ENCODE measurements around the gene ADI1.

DNA sequence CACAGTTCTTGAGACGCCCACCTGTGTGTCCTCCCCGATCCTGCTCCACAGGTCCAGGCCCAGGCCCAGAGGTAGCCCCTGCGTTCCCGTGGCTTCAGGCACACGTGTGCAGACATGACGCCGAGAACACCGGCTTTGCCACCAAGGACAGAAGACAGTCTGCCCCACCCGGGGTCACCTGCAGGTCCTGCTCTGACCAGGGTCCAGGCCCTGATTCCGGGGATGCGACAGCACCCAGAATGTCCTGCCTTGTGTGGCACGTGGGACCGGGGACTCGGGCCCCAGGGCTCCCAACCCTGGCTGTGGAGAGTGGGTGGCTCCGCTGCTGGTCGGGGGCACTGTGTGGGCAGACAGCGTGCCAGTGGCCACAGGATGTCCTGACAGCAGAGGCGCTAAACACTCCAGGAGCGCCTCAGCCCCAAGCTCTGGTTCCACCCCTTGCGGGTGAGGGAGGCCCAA, 36.9 kb downstream of the ADI1 start:
- TF ChIP-seq, protein P1, sequence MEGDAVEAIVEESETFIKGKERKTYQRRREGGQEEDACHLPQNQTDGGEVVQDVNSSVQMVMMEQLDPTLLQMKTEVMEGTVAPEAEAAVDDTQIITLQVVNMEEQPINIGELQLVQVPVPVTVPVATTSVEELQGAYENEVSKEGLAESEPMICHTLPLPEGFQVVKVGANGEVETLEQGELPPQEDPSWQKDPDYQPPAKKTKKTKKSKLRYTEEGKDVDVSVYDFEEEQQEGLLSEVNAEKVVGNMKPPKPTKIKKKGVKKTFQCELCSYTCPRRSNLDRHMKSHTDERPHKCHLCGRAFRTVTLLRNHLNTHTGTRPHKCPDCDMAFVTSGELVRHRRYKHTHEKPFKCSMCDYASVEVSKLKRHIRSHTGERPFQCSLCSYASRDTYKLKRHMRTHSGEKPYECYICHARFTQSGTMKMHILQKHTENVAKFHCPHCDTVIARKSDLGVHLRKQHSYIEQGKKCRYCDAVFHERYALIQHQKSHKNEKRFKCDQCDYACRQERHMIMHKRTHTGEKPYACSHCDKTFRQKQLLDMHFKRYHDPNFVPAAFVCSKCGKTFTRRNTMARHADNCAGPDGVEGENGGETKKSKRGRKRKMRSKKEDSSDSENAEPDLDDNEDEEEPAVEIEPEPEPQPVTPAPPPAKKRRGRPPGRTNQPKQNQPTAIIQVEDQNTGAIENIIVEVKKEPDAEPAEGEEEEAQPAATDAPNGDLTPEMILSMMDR (IDR thresholded peaks at IDR 0.05): no peak
- TF ChIP-seq POLR2A (IDR thresholded peaks at IDR 0.05; ENCODE audit: low read depth): no peak
- TF ChIP-seq EP300 (IDR thresholded peaks at IDR 0.05): no peak
- TF ChIP-seq POLR2AphosphoS5 (IDR thresholded peaks at IDR 0.05): no peak

Measured in esophagus muscularis mucosa (tissue), 4 donors.